ENCODE measurements around the gene PTPN3.

DNA sequence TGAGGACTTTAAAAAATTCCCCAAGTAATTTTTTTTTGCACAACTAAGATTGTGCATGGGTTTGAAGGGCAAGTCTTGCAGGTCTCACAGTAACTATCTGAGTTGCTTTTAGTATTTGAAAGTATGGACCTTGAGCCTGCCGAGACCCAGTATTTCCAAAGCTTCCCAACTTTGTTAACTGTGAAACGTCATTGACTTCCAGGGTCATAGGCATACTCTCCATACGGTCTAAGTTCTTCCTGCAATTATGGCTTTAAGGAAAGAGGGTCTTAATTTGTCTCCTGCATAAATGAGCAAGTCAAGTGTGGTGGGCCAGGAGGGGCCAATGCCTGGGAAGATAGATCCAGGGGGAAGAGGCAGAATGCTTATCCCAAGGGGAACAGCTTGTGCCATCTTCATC is 153.2 kb downstream of the PTPN3 start:
- TF ChIP-seq, protein P1, sequence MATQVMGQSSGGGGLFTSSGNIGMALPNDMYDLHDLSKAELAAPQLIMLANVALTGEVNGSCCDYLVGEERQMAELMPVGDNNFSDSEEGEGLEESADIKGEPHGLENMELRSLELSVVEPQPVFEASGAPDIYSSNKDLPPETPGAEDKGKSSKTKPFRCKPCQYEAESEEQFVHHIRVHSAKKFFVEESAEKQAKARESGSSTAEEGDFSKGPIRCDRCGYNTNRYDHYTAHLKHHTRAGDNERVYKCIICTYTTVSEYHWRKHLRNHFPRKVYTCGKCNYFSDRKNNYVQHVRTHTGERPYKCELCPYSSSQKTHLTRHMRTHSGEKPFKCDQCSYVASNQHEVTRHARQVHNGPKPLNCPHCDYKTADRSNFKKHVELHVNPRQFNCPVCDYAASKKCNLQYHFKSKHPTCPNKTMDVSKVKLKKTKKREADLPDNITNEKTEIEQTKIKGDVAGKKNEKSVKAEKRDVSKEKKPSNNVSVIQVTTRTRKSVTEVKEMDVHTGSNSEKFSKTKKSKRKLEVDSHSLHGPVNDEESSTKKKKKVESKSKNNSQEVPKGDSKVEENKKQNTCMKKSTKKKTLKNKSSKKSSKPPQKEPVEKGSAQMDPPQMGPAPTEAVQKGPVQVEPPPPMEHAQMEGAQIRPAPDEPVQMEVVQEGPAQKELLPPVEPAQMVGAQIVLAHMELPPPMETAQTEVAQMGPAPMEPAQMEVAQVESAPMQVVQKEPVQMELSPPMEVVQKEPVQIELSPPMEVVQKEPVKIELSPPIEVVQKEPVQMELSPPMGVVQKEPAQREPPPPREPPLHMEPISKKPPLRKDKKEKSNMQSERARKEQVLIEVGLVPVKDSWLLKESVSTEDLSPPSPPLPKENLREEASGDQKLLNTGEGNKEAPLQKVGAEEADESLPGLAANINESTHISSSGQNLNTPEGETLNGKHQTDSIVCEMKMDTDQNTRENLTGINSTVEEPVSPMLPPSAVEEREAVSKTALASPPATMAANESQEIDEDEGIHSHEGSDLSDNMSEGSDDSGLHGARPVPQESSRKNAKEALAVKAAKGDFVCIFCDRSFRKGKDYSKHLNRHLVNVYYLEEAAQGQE (IDR thresholded peaks at IDR 0.05; ENCODE audit: low read depth), result no peak
- no peak for TF ChIP-seq RAD21 (IDR thresholded peaks at IDR 0.05; ENCODE audit: low read depth)
- TF ChIP-seq, protein P2, sequence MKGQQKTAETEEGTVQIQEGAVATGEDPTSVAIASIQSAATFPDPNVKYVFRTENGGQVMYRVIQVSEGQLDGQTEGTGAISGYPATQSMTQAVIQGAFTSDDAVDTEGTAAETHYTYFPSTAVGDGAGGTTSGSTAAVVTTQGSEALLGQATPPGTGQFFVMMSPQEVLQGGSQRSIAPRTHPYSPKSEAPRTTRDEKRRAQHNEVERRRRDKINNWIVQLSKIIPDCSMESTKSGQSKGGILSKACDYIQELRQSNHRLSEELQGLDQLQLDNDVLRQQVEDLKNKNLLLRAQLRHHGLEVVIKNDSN (IDR thresholded peaks at IDR 0.05), result no peak
